ENCODE measurements around the gene PUM1. TPM values are rescaled to one million over a fixed set of nuclear protein-coding genes. Genes with fewer than 3 reads are reported as not detected.
A peak's percentile ranks its signal among the peaks of the same experiment; 100 is the strongest.

The PUM1 gene
- total and polyA plus RNA-seq, 2 of the 8 experiments (the other 6 are each of a cell fraction or from before 2014, with no cell fraction given): 122 to 177 TPM

- peak overlapping the region in 3 of 4 experiments; percentile 19 to 66 (median 42); a peak in 5 of 8 replicates for H3K4me3 ChIP-seq (ENCODE audit: extremely low read depth in 1 of 4, insufficient read depth in 2 of 4, low read depth in 3 of 4, low read length in 4 of 4)
Measured at GRCh38 chr1:30909365-30910068, 156.0 kb downstream of the PUM1 start.

More at GRCh38 chr1:30909365-30910068, 156.0 kb downstream of the PUM1 start:
- TF ChIP-seq YY1 (IDR thresholded peaks at IDR 0.05; ENCODE audit: low read depth, low read length): no peak
- TF ChIP-seq TBP (IDR thresholded peaks at IDR 0.05; ENCODE audit: low read depth, low read length): no peak
- no peak for TF ChIP-seq RNF2 (IDR thresholded peaks at IDR 0.05; ENCODE audit: borderline replicate concordance, low read depth, low read length, missing control alignments, poor library complexity, severe bottlenecking)
- no peak for TF ChIP-seq ATF2 (IDR thresholded peaks at IDR 0.05; ENCODE audit: low read length)
- TF ChIP-seq CHD2 (IDR thresholded peaks at IDR 0.05; ENCODE audit: low read length): no peak
- TF ChIP-seq KDM1A (IDR thresholded peaks at IDR 0.05; ENCODE audit: borderline replicate concordance, low read length): 0 out of 2 replicates have a peak, but pooled peaks have one; percentile 3
- TF ChIP-seq HDAC6 (IDR thresholded peaks at IDR 0.05; ENCODE audit: low read depth, low read length): no peak
- FAIRE-seq: peak; percentile 68
- H3K27me3 ChIP-seq (replicated peaks in 1 of 4; ENCODE audit: control insufficient read depth in 3 of 4, extremely low read depth in 1 of 4, insufficient read depth in 3 of 4, low read length in 3 of 4): peaks cover 0 to 20% (median 12%) of the 10 kb centered on the region in 4 experiments; a peak in 4 of 7 replicates
- peaks cover 11 to 16% of the 10 kb centered on the region in 2 experiments for H4K20me1 ChIP-seq (replicated peaks in 1 of 2; ENCODE audit: control insufficient read depth in 1 of 2, insufficient read depth in 2 of 2, low read length in 2 of 2)
- H3K27ac ChIP-seq (ENCODE audit: low read depth, low read length): no peak overlapping the region
- H3K79me1 ChIP-seq (ENCODE audit: low read depth, low read length): peaks cover 4% of the 10 kb centered on the region
- no peak overlapping the region for H3K9ac ChIP-seq (replicated peaks in 1 of 4; ENCODE audit: extremely low read depth in 1 of 4, low read depth in 3 of 4, low read length in 3 of 4)
- no peak overlapping the region for H3K23ac ChIP-seq (ENCODE audit: insufficient read length)
- no peak overlapping the region for H2AK5ac ChIP-seq (ENCODE audit: low read depth, low read length)
- peak overlapping the region; percentile 52 for H4K91ac ChIP-seq (replicated peaks; ENCODE audit: insufficient read length, low read length)
- H4K8ac ChIP-seq (ENCODE audit: extremely low read depth, insufficient read depth, low read length): peak overlapping the region; percentile 54; the same call in 1 of the 2 replicates
- DNase-seq (ENCODE audit: low read depth in 1 of 2, low spot score in 2 of 2): no peak
- no peak overlapping the region for H3K56ac ChIP-seq (replicated peaks; ENCODE audit: insufficient read length, low read depth, low read length)
- peak overlapping the region; percentile 62; the same call in 1 of the 2 replicates for H2BK20ac ChIP-seq (ENCODE audit: low read length)
- H3K36me3 ChIP-seq (ENCODE audit: control insufficient read depth in 2 of 4, insufficient read depth in 4 of 4, low read length in 3 of 4): no peaks in the 10 kb centered on the region
- no peak overlapping the region for H2AFZ ChIP-seq (ENCODE audit: low read length)
- peak overlapping the region; percentile 51; the same call in 1 of the 2 replicates for H3K18ac ChIP-seq (ENCODE audit: extremely low read depth, low read length)
- no peak overlapping the region for H2BK15ac ChIP-seq (ENCODE audit: low read length)
- no peak overlapping the region for H3K14ac ChIP-seq (ENCODE audit: insufficient read length)
- H3K79me2 ChIP-seq (ENCODE audit: control insufficient read depth in 1 of 2, insufficient read depth in 2 of 2, low read length in 2 of 2): peaks cover 0 to 5% of the 10 kb centered on the region in 2 experiments; a peak in 1 of 4 replicates
- ChIA-PET CTCF (ENCODE audit: partially characterized antibody) (interaction anchor here (0.6 to 27.2 kb wide), 24 partner anchors 9 to 481 kb away, joined by 3 to 1519 read pairs (median 15); partner anchors contain the start of genes LAPTM5 and MATN1), POLR2A (ENCODE audit: partially characterized antibody) (interaction anchor here (0.9 to 3.4 kb wide), 5 partner anchors 8 to 111 kb away, joined by 3 to 25 read pairs (median 7); no protein-coding TSS in a partner anchor)
- no peak overlapping the region for H2BK120ac ChIP-seq (replicated peaks; ENCODE audit: low read depth, low read length)
- H4K5ac ChIP-seq (ENCODE audit: insufficient read length, low read depth, low read length): no peak overlapping the region
- H3K4ac ChIP-seq (replicated peaks; ENCODE audit: insufficient read length, low read depth, low read length): no peak overlapping the region
- peak overlapping the region; percentile 68 to 82 for H3K4me2 ChIP-seq (ENCODE audit: insufficient read depth in 1 of 2, low read depth in 2 of 2, low read length in 2 of 2)
- H3K9me3 ChIP-seq (ENCODE audit: insufficient read depth in 2 of 2, low read depth in 1 of 2, low read length in 1 of 2): no peaks in the 10 kb centered on the region
- peak overlapping the region; percentile 38; the same call in 1 of the 2 replicates for H2BK5ac ChIP-seq (ENCODE audit: low read depth, low read length)
- peaks cover 7% of the 10 kb centered on the region; the same call in 1 of the 2 replicates for H3K23me2 ChIP-seq (ENCODE audit: low read depth, low read length)
- 55% methylated on average over 14 of the region's 14 CpGs; no CpG with 5 or more reads in 1 of the 2 experiments for WGBS, 2 experiments (ENCODE audit: extremely low coverage in 1 of 2, insufficient coverage in 1 of 2, insufficient read length in 1 of 2, insufficient replicate concordance in 2 of 2, low coverage in 1 of 2, low lambda C conversion rate in 2 of 2, missing lambda C conversion rate in 1 of 2)
- H3K4me1 ChIP-seq (replicated peaks in 1 of 4; ENCODE audit: control insufficient read depth in 3 of 4, insufficient read depth in 4 of 4, low read length in 3 of 4): peaks cover 0 to 33% (median 22%) of the 10 kb centered on the region in 4 experiments; a peak in 6 of 7 replicates
- peak overlapping the region; percentile 85; the same call in 1 of the 2 replicates for H2BK12ac ChIP-seq (ENCODE audit: low read depth, low read length)

Data from H1 (cell line).